Left lung (tissue), 10 donors: Measurements from ENCODE around the gene EPHA1. TPM values are rescaled to one million over a fixed set of nuclear protein-coding genes. Genes with fewer than 3 reads are reported as not detected.
"Not testable (repeated sequence)": the region's sequence is repeated elsewhere in the genome, so short reads cannot be mapped to it uniquely, and the experiment has no call there.

Experiments used
- ATAC-seq: fragments of 200-7000 bp; cut with Tn5 transposase; one replicate; pipeline ENCODE4 v1.9.1; 2020; ENCODE audit warnings: moderate library complexity
- DNase-seq, 4 donors: peaks; one replicate each; pipeline ENCODE4 v3.0.0-alpha.2; 2013 to 2020
- H3K27ac ChIP-seq, 2 donors: fragments of 200-600 bp; sonication (generic) in 1 of 2; one replicate each; pipeline versions ENCODE4 v1.5.0 to v1.8.0; 2020 to 2021
- H3K27me3 ChIP-seq, 2 donors: fragments of 200-600 bp; sonication (generic) in 1 of 2; one replicate each; pipeline versions ENCODE4 v1.5.0 to v1.8.0; 2020 to 2021
- H3K36me3 ChIP-seq, 2 donors: fragments of 200-600 bp; sonication (generic) in 1 of 2; one replicate each; pipeline versions ENCODE4 v1.5.0 to v1.8.0; 2020 to 2021
- H3K4me1 ChIP-seq, 2 donors: fragments of 200-600 bp; one replicate each; pipeline ENCODE4 v1.8.0; 2021
- H3K4me3 ChIP-seq, 2 donors: fragments of 200-600 bp; sonication (generic) in 1 of 2; one replicate each; pipeline versions ENCODE4 v1.5.0 to v1.8.0; 2020 to 2021; ENCODE audit warnings: mild to moderate bottlenecking in 1 of 2
- H3K9me3 ChIP-seq, 2 donors: fragments of 200-600 bp; sonication (generic) in 1 of 2; one replicate each; pipeline versions ENCODE4 v1.5.0 to v1.8.0; 2020 to 2021
- intact Hi-C, 2 donors: fragments of 100-400 bp; cut with DNase I; formaldehyde crosslinking; loops; one replicate each; pipeline versions ENCODE4 v1.11.2 to v1.14.2; 2022
- polyA plus RNA-seq, 6 donors: library from polyadenylated mRNA; unstranded; fragments of 120-200 nt; gene quantifications; one replicate each; pipeline ENCODE4 v1.2.1, GENCODE V29; 2013; ENCODE audit not compliant: insufficient read length in 6 of 6
- total RNA-seq, 2 donors: library from RNA; stranded (reverse); fragmentation: NEBNext Ultra II Directional; extraction: Animal tissue kit (Norgen Biotek cat#: 25700); gene quantifications; one replicate each; pipeline ENCODE4 v1.2.1, GENCODE V29; 2021
- TF ChIP-seq, protein P1 (sequence below), 2 donors: fragments of 200-600 bp; sonication (generic) in 1 of 2; IDR thresholded peaks; one replicate each; pipeline versions ENCODE4 v1.5.0 to v1.8.0; 2021; ENCODE audit warnings: antibody characterized with exemption in 2 of 2
- donor health status: DM: no; HTN: yes; CAD: no.
- donor health status: DM: no; HTN: no; CAD: no.

Gene EPHA1
- total and polyA plus RNA-seq, 8 donors, result 11.6 to 17.5 (median 14.5) TPM

GRCh38 chr7:143405173-143406001 lies 3.3 kb downstream of the EPHA1 start:
- intact Hi-C loops, result no loop called here
- no peak for ATAC-seq
- peak overlapping the region in 1 of 2 donors; percentile 18 for H3K27ac ChIP-seq
- DNase-seq, result peak in 2 of 4 donors; percentile 94 to 95
- H3K4me3 ChIP-seq, result no peak overlapping the region
- peaks cover 12 to 40% of the 10 kb centered on the region in 2 donors for H3K4me1 ChIP-seq
- no peaks in the 10 kb centered on the region for H3K36me3 ChIP-seq
- TF ChIP-seq, protein P1, sequence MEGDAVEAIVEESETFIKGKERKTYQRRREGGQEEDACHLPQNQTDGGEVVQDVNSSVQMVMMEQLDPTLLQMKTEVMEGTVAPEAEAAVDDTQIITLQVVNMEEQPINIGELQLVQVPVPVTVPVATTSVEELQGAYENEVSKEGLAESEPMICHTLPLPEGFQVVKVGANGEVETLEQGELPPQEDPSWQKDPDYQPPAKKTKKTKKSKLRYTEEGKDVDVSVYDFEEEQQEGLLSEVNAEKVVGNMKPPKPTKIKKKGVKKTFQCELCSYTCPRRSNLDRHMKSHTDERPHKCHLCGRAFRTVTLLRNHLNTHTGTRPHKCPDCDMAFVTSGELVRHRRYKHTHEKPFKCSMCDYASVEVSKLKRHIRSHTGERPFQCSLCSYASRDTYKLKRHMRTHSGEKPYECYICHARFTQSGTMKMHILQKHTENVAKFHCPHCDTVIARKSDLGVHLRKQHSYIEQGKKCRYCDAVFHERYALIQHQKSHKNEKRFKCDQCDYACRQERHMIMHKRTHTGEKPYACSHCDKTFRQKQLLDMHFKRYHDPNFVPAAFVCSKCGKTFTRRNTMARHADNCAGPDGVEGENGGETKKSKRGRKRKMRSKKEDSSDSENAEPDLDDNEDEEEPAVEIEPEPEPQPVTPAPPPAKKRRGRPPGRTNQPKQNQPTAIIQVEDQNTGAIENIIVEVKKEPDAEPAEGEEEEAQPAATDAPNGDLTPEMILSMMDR (IDR thresholded peaks at IDR 0.05), result no peak
- H3K9me3 ChIP-seq, result no peaks in the 10 kb centered on the region
- H3K27me3 ChIP-seq, result peaks cover 0 to 14% of the 10 kb centered on the region in 2 donors

DNA sequence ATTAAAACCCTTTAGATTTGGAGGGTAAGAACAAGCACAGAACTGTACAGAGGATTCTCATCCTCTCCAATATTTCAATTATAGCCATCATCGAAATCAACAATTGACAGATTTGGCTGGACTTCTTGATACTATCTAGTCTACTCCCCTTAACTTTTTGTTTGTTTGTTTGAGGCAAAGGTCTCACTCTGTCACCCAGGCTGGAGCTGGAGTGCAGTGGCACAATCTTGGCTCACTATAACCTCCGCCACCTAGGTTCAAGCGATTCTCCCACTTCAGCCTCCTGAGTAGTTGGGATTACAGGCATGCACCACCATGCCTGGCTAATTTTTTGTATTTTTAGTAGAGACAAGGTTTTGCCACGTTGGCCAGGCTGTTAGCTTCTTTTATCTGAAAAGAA lies 6.4 kb downstream of the EPHA1 start:
- H3K27ac ChIP-seq, H3K4me3 ChIP-seq, H3K27me3 ChIP-seq, H3K9me3 ChIP-seq, DNase-seq, intact Hi-C loops, ATAC-seq, H3K4me1 ChIP-seq: not testable (repeated sequence)
- peaks cover 0 to 15% of the 10 kb centered on the region in 2 donors for H3K36me3 ChIP-seq

DNA sequence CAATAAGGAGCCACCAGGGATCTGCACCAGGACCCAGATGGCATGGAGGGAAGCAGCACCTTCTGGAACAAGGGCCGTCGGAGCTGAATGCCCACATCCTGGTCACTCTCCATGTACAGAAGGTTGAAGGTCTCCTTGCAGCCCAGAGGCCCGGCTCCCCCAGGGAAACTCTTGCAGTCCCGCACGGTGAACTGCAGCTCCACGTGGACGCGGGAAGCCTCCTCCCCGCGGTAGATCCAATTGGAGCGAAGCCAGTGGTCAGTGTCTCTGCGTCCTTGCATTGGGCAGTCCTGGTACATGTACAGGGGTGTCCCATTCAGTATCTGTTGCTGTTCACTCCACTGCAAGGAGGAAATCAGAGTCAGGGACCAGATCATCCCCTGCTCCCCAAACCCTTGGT lies 7.4 kb downstream of the EPHA1 start:
- peaks cover 0 to 7% of the 10 kb centered on the region in 2 donors for H3K4me1 ChIP-seq
- H3K36me3 ChIP-seq, result peaks cover 0 to 20% of the 10 kb centered on the region in 2 donors
- H3K9me3 ChIP-seq, result no peaks in the 10 kb centered on the region
- H3K27me3 ChIP-seq, result no peaks in the 10 kb centered on the region
- no peak overlapping the region for H3K27ac ChIP-seq
- intact Hi-C loops, result no loop called here
- TF ChIP-seq, protein P1 (IDR thresholded peaks at IDR 0.05), result no peak
- ATAC-seq (no peak), DNase-seq (no peak)
- H3K4me3 ChIP-seq, result no peak overlapping the region

DNA sequence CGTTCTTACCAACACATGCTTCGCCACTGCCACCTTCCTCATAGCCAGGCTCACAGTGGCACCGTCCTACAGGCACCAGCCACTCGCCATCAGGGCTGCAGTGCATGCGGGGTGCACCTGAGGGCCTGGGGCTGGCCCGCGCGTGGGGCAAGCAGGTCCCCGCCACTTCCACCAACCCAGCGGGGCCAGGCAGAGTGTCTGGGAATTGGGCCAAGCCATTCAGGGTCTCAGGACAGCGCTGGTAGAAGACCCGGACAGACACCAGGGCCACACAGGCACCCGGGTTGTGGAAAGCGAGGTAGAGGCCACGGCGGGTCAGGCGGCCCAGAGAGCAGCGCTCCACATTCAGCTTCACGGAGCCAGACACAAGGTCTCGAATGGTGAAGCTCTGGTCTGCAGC lies 9.0 kb downstream of the EPHA1 start:
- TF ChIP-seq, protein P1 (IDR thresholded peaks at IDR 0.05), result no peak
- H3K27me3 ChIP-seq, result no peaks in the 10 kb centered on the region
- ATAC-seq, result no peak
- no peaks in the 10 kb centered on the region for H3K9me3 ChIP-seq
- peak in 1 of 4 donors; percentile 70 for DNase-seq
- intact Hi-C loops, result no loop called here
- no peak overlapping the region for H3K27ac ChIP-seq
- peaks cover 0 to 20% of the 10 kb centered on the region in 2 donors for H3K36me3 ChIP-seq
- H3K4me3 ChIP-seq, result no peak overlapping the region
- H3K4me1 ChIP-seq, result peaks cover 7 to 16% of the 10 kb centered on the region in 2 donors

DNA sequence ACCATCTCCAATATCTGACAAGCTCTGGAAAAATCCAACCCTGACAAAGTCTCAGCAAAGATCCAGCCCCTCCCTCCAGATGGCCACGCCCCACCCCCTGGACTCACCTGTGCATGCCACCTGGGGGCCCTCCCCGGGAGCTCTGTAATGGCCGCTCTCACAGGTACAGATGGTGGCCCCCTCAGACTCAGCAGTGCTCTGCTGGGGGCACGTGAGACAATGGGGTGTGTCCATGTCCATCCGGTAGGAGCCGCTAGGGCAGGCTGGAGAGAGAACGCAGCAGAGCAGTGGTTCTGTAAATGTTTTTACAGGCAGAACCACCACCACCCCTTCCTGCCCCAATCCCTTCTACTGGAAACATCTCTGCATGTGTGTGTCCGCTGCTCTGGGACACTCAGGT lies 9.5 kb downstream of the EPHA1 start:
- H3K4me3 ChIP-seq, result no peak overlapping the region
- no peaks in the 10 kb centered on the region for H3K27me3 ChIP-seq
- TF ChIP-seq, protein P1 (IDR thresholded peaks at IDR 0.05), result no peak
- ATAC-seq, result no peak
- DNase-seq, result no peak
- no peak overlapping the region for H3K27ac ChIP-seq
- peaks cover 0 to 20% of the 10 kb centered on the region in 2 donors for H3K36me3 ChIP-seq
- intact Hi-C loops, result no loop called here
- H3K4me1 ChIP-seq, result peaks cover 7 to 18% of the 10 kb centered on the region in 2 donors
- no peaks in the 10 kb centered on the region for H3K9me3 ChIP-seq
